ENCODE measurements around the gene STX10.
A peak's percentile ranks its signal among the peaks of the same experiment; 100 is the strongest.
"Not testable (repeated sequence)": the region's sequence is repeated elsewhere in the genome, so short reads cannot be mapped to it uniquely, and the experiment has no call there.

The STX10 gene

DNA sequence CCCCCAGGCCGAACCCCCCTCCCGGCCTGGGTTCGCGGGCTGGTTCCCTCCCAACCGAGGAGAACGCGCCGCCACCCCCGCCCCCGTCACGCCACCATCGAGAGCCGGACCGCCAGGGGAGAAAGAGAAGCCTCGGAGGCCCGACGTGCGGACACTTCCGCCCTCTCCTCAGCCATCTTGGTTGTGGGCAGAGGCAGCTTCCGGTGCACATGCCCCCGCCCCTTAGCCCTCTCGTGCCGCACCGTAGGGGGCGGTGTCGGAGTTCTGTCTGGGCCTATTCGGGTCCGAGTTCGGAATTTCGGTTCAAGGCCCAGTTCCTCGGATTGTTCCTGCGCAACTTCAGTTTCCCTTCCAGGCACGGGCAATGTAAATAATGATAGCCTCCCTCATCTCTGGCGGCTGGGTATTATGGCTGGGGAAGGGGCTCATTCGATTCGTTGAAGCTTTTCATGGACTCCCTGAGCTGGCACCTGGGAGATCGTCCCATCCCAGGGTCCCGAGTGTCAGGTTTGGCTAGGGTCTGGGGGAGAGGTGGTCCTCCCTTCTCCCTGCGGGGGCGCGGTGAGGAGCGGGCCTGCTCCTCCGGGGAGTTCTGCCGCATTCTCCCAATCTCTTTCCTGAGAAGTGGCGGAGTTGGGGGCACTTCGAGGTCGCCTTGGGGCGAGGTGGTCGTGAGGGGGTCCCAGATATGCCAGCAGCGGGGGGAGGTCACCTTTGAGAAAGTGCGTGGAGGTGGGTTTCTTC, at the start of gene STX10, which contains the start of gene IER2:
TSS of gene STX10 (minus strand) at position 189 of the 744 bp plus-strand sequence. CDS start 202 bp downstream, outside the sequence.
TSS of gene IER2 (plus strand) at position 225 of the 744 bp plus-strand sequence. CDS start 2,776 bp downstream, outside the sequence.
- DNase-seq: peak; percentile 95

DNA sequence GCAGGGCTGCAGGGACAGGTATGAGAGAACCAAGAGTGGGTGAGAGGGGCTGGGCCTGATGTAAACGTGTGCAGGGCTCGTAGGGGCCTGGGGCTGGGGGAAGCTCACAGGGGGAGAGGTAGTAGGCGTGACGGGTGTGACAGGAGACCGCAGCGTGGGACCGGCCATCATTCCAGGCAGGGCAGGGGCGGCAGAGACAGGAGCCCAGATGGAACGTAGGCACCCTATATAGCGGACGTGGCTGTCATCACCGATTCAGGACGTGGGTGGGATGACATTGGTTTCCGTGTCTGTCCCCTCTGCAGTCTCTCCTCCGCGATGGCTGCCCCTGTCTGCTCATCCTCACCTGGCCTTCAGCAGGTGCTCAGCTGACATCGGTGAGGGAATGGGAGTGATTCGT, 48.5 kb upstream of the STX10 start:
- no peak for DNase-seq

- DNase-seq: peak; percentile 75
Observed at GRCh38 chr19:13195678-13196077, 45.5 kb upstream of the STX10 start.

GRCh38 chr19:13190781-13191540, 40.8 kb upstream of the STX10 start:
- no peak for DNase-seq

- DNase-seq: no peak
Observed at GRCh38 chr19:13189600-13189999, 39.4 kb upstream of the STX10 start.

DNA sequence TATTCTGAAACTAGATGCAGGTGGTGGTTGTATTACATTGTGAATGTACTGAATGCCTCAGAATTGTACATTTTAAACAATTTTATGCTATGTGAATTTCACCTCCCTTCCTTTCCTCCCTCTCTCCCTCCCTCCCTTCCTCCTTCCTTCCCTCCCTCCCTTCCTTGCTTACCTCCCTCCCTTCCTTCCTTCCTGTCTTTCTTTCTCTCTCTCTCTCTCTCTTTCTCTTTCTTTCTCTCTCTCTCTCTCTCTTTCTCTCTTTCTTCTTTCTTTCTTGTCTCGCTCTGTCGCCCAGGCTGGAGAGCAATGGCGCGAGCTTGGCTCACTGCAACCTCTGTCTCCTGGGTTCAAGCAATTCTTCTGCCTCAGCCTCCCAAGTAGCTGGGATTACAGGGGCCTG, 37.2 kb upstream of the STX10 start:
- no peak for DNase-seq

- not testable (repeated sequence) for DNase-seq
Observed at GRCh38 chr19:13186688-13187087, 36.5 kb upstream of the STX10 start.

DNA sequence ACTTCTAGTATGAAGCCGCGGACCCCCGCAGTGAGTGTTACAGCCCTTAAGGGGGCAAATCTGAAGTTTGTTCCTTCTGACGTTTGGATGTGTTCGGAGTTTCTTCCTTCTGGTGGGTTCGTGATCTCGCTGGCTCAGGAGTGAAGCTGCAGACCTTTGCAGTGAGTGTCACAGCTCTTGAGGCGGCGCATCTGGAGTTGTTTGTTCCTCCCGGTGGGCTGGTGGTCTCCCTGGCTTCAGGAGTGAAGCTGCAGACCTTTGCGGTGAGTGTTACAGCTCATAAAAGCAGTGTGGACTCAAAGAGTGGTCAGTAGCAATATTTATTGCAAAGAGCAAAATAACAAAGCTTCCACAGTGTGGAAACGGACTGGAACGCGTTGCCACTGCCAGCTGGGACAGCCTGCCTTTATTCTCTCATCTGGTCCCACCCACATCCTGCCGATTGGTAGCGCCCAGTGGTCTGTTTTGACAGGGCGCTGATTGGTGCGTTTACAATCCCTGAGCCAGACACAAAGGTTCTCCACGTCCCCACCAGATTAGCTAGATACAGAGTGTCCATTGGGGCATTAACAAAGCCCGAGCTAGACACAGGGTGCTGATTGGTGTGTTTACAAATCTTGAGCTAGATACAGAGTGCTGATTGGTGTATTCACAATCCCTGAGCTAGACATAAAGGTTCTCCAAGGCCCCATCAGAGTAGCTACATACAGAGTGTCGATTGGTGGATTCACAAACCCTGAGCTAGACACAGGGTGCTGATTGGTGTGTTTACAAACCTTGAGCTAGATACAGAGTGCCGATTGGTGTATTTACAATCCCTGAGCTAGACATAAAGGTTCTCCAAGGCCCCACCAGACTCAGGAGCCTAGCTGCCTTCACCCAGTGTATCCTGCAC, 35.8 kb upstream of the STX10 start:
- not testable (repeated sequence) for DNase-seq

GRCh38 chr19:13184926-13185325, 34.8 kb upstream of the STX10 start:
- not testable (repeated sequence) for DNase-seq

- peak; percentile 48 for DNase-seq
Observed at GRCh38 chr19:13181747-13182388, 31.7 kb upstream of the STX10 start.

GRCh38 chr19:13178291-13178690, 28.1 kb upstream of the STX10 start:
- DNase-seq: not testable (repeated sequence)

DNA sequence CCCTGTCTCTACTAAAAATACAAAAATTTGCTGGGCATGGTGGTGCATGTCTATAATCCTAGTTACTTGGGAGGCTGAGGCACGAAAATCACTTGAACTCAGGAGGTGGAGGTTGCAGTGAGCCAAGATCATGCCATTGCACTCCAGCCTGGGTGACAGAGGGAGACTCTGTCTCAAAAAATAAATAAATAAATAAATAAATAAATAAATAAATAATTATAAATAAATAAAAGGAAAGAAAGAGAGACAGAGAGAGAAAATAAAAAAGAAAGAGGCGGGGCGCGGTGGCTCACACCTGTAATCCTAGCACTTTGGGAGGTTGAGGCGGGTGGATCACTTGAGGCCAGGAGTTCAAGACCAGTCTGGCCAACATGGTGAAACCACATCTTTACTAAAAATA, 27.4 kb upstream of the STX10 start:
- DNase-seq: not testable (repeated sequence)

DNA sequence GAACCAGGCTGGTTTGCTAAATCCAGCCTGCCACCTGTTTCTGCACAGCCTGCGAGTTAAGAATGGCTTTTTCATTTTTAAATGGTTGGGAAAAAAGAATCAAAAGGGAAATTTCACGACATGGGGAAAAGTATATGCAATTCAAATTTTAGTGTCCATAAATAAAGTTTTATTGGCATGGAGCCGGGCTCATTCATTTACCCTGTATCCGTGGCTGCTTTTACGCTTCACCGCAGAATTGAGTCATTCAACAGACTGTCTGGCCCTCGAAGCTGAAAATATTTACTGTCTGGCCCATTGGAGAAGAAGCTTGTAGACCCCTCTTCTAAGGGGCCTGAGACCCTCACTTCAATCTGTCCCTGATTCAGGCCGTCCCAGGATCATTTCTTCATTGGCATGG, 26.2 kb upstream of the STX10 start:
- DNase-seq: no peak

GRCh38 chr19:13173139-13173737, 23.1 kb upstream of the STX10 start:
- no peak for DNase-seq

DNA sequence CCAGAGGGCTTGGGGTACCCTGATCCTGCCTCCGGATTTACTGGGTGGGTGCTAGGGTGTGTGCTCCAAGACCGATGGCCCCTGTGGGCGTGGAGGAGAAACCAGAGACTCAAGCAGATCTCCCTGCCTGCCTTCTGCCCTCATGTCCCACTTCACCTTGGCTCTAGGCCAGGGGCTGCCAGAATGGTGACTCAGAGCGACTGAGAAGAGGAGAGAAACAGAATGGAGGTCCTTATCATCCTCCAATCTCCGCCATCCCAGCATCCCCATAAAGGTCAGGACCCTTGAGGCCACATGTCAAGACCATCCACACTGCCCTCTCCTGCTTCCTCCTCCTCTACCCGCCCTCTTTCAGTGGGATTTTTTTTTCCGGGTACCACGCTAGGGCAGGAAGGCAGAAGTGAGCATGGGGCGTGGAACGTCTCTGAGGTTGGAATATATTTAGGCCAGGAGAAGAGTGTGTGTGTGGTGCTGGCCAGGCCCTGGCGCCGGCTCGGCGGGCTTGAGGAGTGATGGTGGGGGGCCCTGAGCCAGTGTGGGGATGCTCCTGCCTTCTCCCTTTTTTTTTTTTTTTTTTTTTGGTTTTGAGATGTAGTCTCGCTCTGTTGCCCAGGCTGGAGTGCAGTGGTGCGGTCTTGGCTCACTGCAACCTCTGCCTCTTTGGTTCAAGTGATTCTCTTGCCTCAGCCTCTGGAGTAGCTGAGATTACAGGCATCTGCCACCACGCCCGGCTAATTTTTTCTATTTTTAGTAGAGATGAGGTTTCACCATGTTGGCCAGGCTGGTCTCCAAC, 22.4 kb upstream of the STX10 start:
- DNase-seq: peak; percentile 77

- DNase-seq: no peak
Observed at GRCh38 chr19:13171146-13171545, 21.0 kb upstream of the STX10 start.

- no peak for DNase-seq
Observed at GRCh38 chr19:13169769-13170168, 19.6 kb upstream of the STX10 start.

DNA sequence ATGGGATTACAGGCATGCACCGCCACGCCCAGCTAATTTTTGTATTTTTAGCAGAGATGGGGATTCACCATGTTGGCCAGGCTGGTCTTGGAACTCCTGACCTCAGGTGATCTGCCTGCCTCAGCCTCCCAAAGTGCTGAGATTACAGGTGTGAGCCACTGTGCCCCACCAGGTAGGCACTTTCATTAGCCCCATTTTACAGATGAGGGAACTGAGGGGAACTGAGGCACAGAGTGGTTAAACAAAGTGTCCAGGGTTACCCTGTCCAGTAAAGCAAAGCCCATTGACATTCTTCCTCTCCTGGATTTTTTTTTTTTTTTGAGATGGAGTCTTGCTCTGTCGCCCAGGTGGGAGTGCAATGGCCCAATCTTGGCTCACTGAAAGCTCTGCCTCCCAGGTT, 16.0 kb upstream of the STX10 start:
- not testable (repeated sequence) for DNase-seq

- DNase-seq: no peak
Observed at GRCh38 chr19:13165162-13165997, 15.2 kb upstream of the STX10 start.

Measured in CD4-positive, alpha-beta T cell treated with Interleukin-21 for 1 hour (primary cell).